ENCODE data around the gene EXOC5. TPM values are rescaled to one million over a fixed set of nuclear protein-coding genes. Genes with fewer than 3 reads are reported as not detected.

The EXOC5 gene
- total RNA-seq, 1 donor from 2014 or later = 79.7 TPM

GRCh38 chr14:57182760-57183503, 85.8 kb downstream of the EXOC5 start:
- H3K4me3 Mint-ChIP-seq (ENCODE audit: low read depth) = no peak overlapping the region
- peaks cover 23% of the 10 kb centered on the region for H3K27me3 Mint-ChIP-seq (ENCODE audit: low read depth)
- H3K4me1 Mint-ChIP-seq (ENCODE audit: low read depth) = no peaks in the 10 kb centered on the region
- no peaks in the 10 kb centered on the region for H3K9me3 Mint-ChIP-seq
- no peaks in the 10 kb centered on the region for H3K36me3 Mint-ChIP-seq (ENCODE audit: low read depth)
- no peak overlapping the region for H3K27ac Mint-ChIP-seq
- DNase-seq (ENCODE audit: low spot score) = no peak
- intact Hi-C loops (cut with micrococcal nuclease) = loop anchor here (2.0 kb wide), 1 partner anchor 692 kb away; no protein-coding TSS in a partner anchor

GRCh38 chr14:57179273-57179672, 89.4 kb downstream of the EXOC5 start:
- no peak for DNase-seq (ENCODE audit: low spot score)
- Mint-ChIP-seq H3K4me3 (ENCODE audit: low read depth) (no peak overlapping the region), H3K27me3 (ENCODE audit: low read depth) (peaks cover 21% of the 10 kb centered on the region), H3K9me3 (no peaks in the 10 kb centered on the region), H3K36me3 (ENCODE audit: low read depth) (no peaks in the 10 kb centered on the region), H3K27ac (no peak overlapping the region), H3K4me1 (ENCODE audit: low read depth) (no peaks in the 10 kb centered on the region)
- intact Hi-C loops (cut with micrococcal nuclease) = no loop called here

DNA sequence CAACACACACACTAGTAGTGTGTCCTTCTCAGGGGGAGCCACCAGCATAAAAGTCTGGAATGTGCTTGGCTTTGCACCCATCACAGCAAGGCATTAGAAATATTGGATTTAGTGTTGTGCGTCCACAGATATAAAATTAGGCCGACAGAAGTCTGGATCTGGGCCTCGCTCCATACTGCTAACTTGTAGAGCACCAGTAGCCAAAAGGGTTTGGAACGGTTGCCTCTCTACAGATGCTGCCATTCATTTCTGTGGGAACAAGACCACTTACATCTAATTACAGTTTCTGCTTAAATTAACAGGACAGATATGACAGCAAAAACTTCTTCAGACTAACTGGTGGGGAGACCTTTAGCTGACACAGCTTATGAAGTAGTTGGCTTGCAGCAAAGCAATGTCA, 94.2 kb downstream of the EXOC5 start:
- intact Hi-C loops (cut with micrococcal nuclease) = no loop called here
- no peaks in the 10 kb centered on the region for H3K4me1 Mint-ChIP-seq (ENCODE audit: low read depth)
- no peak overlapping the region for H3K27ac Mint-ChIP-seq
- H3K36me3 Mint-ChIP-seq (ENCODE audit: low read depth) = no peaks in the 10 kb centered on the region
- H3K4me3 Mint-ChIP-seq (ENCODE audit: low read depth) = no peak overlapping the region
- no peak for DNase-seq (ENCODE audit: low spot score)
- peaks cover 11% of the 10 kb centered on the region for H3K27me3 Mint-ChIP-seq (ENCODE audit: low read depth)
- H3K9me3 Mint-ChIP-seq = no peaks in the 10 kb centered on the region

DNA sequence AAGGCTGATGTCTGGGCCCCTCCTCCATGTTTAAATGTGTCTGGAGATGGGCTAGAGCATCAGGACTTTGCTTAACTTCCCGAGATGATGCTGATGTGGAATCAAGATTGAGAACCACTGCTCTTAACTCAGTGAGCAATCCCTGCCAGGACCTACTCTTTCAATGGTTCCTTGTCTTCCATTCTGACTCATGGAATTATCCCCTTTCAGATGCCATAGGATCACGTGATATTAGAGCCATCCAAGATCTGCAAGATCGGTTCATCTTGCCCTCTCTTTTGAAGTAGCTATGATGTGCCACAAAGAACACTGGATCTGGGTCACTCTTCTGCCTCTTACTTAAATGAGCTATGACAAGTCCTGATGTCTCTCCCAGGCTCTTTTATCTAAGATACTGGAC, 96.8 kb downstream of the EXOC5 start:
- no peak overlapping the region for H3K4me3 Mint-ChIP-seq (ENCODE audit: low read depth)
- no peaks in the 10 kb centered on the region for H3K4me1 Mint-ChIP-seq (ENCODE audit: low read depth)
- no peaks in the 10 kb centered on the region for H3K27me3 Mint-ChIP-seq (ENCODE audit: low read depth)
- H3K9me3 Mint-ChIP-seq = no peaks in the 10 kb centered on the region
- H3K36me3 Mint-ChIP-seq (ENCODE audit: low read depth) = no peaks in the 10 kb centered on the region
- DNase-seq (ENCODE audit: low spot score) = no peak
- intact Hi-C loops (cut with micrococcal nuclease) = no loop called here
- no peak overlapping the region for H3K27ac Mint-ChIP-seq

DNA sequence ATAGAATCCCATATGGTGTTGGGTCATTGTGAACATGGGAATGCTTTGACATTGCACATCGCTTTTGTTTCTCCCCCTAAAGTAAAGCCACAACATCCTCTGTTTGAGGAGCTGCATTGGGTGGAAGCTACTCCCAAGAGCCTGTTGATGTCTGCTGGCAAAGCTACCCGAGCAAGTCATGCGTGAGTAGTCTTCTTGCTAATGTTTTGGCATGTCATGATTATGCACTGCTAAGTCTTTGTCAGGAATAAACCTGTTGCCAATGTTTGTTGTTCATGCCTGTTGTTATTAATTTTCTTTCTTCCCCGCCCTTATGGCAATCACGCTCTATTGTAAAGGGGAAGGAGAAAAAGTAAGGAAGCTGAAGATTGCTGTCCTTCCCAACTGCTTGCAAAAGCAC, 97.3 kb downstream of the EXOC5 start:
- Mint-ChIP-seq H3K4me1 (ENCODE audit: low read depth) (no peaks in the 10 kb centered on the region), H3K27me3 (ENCODE audit: low read depth) (no peaks in the 10 kb centered on the region), H3K27ac (no peak overlapping the region), H3K9me3 (no peaks in the 10 kb centered on the region), H3K4me3 (ENCODE audit: low read depth) (no peak overlapping the region), H3K36me3 (ENCODE audit: low read depth) (no peaks in the 10 kb centered on the region)
- no peak for DNase-seq (ENCODE audit: low spot score)
- intact Hi-C loops (cut with micrococcal nuclease) = no loop called here

GRCh38 chr14:57169901-57170300, 98.8 kb downstream of the EXOC5 start:
- Mint-ChIP-seq H3K27ac (no peak overlapping the region), H3K9me3 (no peaks in the 10 kb centered on the region), H3K4me1 (ENCODE audit: low read depth) (no peaks in the 10 kb centered on the region), H3K27me3 (ENCODE audit: low read depth) (no peaks in the 10 kb centered on the region), H3K36me3 (ENCODE audit: low read depth) (no peaks in the 10 kb centered on the region), H3K4me3 (ENCODE audit: low read depth) (no peak overlapping the region)
- no peak for DNase-seq (ENCODE audit: low spot score)
- intact Hi-C loops (cut with micrococcal nuclease) = no loop called here

DNA sequence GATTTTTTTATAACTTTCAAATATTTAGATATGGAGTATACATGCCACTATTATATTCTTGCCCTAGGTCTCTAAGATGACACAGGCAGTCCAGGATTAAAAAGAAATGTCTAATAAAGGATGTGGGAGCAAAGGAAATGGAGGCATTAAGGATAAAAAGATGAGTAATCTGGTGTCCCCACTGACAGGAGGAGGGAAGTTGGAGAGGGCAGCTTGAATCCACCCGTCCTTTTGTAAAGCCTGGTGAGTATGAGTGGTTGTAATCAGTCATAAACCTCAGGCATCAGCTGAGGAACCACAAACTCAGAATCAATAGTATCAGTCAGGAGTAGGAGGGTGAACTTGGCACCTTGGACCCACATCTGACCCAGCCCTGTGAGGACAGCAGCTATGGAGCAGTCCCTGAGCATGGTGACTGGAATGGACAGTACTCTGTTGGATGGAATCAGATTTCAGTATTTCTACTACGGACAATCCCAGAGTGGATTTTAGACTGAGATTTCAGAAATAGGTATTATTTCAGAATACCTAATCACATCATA, 100.5 kb downstream of the EXOC5 start:
- Mint-ChIP-seq H3K36me3 (ENCODE audit: low read depth) (no peaks in the 10 kb centered on the region), H3K9me3 (no peaks in the 10 kb centered on the region), H3K27ac (no peak overlapping the region), H3K27me3 (ENCODE audit: low read depth) (no peaks in the 10 kb centered on the region), H3K4me1 (ENCODE audit: low read depth) (no peaks in the 10 kb centered on the region), H3K4me3 (ENCODE audit: low read depth) (no peak overlapping the region)
- DNase-seq (ENCODE audit: low spot score) = no peak
- intact Hi-C loops (cut with micrococcal nuclease) = no loop called here

DNA sequence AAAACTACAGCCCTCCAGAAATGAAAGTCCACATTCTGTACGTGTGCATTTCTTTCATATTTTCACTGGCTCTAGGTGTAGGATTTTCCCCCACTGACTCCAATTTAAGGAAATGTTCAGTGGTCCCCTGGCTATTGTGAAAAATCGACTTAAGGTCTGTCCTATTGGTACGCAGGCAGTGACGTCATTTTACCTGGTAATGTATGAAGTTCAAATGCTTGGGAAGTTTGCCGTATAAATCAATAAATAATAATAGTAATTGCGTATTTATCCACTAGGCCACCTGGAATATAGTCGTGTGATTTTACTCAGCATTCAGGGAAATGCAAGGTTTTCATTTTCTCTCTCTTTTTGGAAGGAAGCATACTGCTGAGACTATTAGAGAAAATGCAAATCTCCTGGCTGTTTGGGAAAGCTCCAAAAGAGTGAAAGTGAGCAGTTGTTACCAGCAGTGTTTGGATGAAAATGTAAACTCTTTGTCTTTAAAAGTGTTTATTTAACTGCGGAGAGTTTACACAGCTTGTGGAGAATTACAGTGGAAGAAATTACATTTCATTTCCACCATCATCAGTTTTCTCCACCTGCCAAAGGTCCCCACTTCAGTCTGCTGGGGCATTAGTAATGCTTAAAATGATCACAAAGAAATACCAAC, 107.0 kb downstream of the EXOC5 start:
- H3K4me3 Mint-ChIP-seq (ENCODE audit: low read depth) = no peak overlapping the region
- DNase-seq (ENCODE audit: low spot score) = no peak

DNA sequence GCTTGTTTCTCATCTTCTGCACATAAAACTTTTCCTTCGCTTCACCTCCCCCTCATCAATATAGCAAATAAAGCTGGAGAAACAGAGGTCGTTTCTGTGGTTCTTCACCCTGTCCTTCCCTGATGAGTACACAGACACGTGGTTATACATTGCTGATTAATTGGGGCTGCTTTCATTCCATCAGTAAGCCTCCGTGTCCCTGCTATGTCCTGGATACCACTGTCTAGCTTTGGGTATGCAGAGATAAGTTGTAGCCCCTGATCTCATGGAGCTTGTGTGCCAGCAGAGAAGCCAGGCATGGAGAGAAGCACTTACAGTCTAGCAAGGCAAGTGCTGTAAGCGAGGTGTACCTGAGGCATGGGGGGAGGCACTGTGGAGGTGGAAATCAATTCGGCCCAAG, 108.4 kb downstream of the EXOC5 start:
- peaks cover 8% of the 10 kb centered on the region for H3K27me3 Mint-ChIP-seq (ENCODE audit: low read depth)
- H3K9me3 Mint-ChIP-seq = no peaks in the 10 kb centered on the region
- no peaks in the 10 kb centered on the region for H3K36me3 Mint-ChIP-seq (ENCODE audit: low read depth)
- intact Hi-C loops (cut with micrococcal nuclease) = no loop called here
- DNase-seq (ENCODE audit: low spot score) = no peak
- no peak overlapping the region for H3K27ac Mint-ChIP-seq
- no peak overlapping the region for H3K4me3 Mint-ChIP-seq (ENCODE audit: low read depth)
- H3K4me1 Mint-ChIP-seq (ENCODE audit: low read depth) = no peaks in the 10 kb centered on the region

More for the DNA sequence above, 107.0 kb downstream of the EXOC5 start:
- Mint-ChIP-seq H3K9me3 (no peaks in the 10 kb centered on the region), H3K36me3 (ENCODE audit: low read depth) (no peaks in the 10 kb centered on the region), H3K27ac (no peak overlapping the region), H3K4me1 (ENCODE audit: low read depth) (no peaks in the 10 kb centered on the region), H3K27me3 (ENCODE audit: low read depth) (peaks cover 6% of the 10 kb centered on the region)
- intact Hi-C loops (cut with micrococcal nuclease) = no loop called here

DNA sequence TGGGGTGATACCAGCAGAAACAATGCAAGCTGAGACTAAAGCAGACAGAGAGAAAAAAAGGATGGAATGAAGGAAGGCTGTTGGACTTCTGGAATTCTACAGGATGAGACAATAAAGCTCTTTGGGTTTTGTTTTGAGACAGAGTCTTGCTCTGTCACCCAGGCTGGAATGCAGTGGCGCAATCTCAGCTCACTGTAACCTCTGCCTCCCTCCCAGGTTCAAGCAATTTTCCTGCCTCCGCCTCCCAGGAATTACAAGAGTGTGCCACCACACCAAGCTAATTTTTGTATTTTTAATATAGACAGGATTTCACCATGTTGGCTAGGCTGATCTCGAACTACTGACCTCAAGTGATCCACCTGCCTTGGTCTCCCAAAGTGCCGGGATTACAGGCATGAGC, 115.4 kb downstream of the EXOC5 start:
- intact Hi-C loops (cut with micrococcal nuclease) = no loop called here
- Mint-ChIP-seq H3K9me3 (no peaks in the 10 kb centered on the region), H3K27ac (no peak overlapping the region), H3K27me3 (ENCODE audit: low read depth) (peaks cover 2% of the 10 kb centered on the region), H3K36me3 (ENCODE audit: low read depth) (no peaks in the 10 kb centered on the region), H3K4me1 (ENCODE audit: low read depth) (no peaks in the 10 kb centered on the region), H3K4me3 (ENCODE audit: low read depth) (no peak overlapping the region)
- DNase-seq (ENCODE audit: low spot score) = no peak

Other genes with a start within 250 kb of the EXOC5 start
- 43.9 and 49.7 TPM in 2 replicates for gene AP5M1, start 66 bp upstream of the EXOC5 start, total RNA-seq
- 16.8 and 17.8 TPM in 2 replicates for gene NAA30, start 121.7 kb upstream of the EXOC5 start, total RNA-seq
- not detected in 2 replicates for gene CCDC198, start 225.0 kb upstream of the EXOC5 start, total RNA-seq

Data from activated T-helper 2 cell treated with anti-CD3 and anti-CD28 coated beads, Interferon-gamma antibody, Interleukin-2, Interleukin-4, amounts not matched to agents 10 μg/mL and 5 μg/mL and 100 μg/mL, durations not matched to agents 14 hours and 24 hours and 36 hours (primary cell).